IPS-NIHi7 (cell line): Measurements from ENCODE around the gene GPR25.
"Not testable (repeated sequence)": the region's sequence is repeated elsewhere in the genome, so short reads cannot be mapped to it uniquely, and the experiment has no call there.

ENCODE experiments used
- DNase-seq: peaks from one replicate; pipeline ENCODE4 v3.0.0; 2012; ENCODE audit warnings: mixed read lengths; ENCODE audit errors: extremely low spot score

Gene GPR25

DNA sequence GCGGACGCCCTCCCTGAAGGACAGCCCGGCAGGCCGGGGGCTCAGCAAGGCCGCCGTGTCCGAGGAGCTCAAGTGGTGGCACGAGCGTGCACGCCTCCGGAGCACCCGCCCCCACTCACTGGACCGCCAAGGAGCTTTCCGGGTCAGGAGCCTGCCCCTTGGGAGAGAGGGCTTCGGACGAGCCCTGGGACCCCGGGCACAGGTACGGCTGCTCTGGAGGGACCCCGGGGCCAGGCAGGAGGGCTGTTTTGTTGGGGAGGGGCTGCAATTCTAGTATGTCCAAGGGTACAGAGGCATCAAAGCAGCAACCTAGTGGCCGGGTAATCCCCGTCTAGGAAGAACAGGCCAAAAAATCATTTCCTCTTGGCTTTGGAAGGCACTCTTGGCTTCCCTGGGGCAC, 39.2 kb downstream of the GPR25 start:
- not testable (repeated sequence) for DNase-seq

DNA sequence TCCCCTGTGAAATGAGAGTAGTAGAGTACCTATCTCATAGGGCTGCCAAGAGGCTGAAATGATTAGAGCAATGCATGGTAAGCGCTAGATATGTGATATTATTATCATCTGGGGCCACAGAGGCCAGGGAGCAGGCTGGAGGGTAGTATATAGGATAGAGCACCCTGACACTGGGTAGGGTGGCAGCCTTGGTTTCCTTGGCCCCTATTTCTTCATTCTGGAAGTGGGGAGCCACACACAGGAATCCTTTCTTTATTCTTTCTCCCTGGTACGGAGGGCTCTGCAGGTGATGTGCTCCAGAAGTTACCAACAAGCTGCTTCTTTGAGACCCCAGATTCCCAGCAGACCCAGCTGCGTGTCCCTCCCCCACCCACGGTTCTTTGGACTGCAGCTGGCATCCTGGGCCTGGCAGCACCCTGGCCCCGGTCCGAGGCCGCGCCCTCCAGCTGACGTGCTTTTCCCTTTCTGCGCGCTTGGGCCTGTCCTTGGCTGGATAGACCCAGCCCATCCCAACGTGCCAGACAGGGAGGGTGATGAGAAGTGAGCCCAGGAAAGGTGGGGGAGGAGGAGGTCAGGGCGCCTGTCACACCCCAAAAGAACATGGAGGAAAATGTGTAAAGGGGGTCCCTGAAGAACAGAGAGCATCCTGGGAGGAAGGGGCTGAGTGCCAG, 40.1 kb downstream of the GPR25 start:
- no peak for DNase-seq

GRCh38 chr1:200916152-200916551, 43.4 kb downstream of the GPR25 start:
- peak; percentile 83 for DNase-seq

DNA sequence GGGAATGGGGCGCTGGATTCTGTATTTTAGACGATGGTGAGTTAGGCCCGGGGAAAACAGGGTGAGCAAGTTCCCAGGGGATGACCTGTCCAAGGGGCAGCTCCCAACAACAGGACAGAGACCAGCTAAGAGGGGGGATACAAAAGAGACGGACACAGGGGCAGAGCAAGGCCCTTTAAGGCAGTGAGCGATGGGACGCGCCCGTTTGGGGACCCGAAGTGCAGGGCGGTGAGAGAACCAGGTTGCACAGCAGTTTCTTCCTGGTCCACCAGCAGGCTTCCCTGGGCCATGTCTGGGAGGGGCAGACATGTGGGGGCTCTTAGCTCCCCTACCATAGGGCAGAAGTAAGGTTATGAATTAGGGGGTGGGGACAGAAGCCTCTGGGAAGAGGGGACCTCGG, 43.9 kb downstream of the GPR25 start:
- DNase-seq = no peak

- DNase-seq = no peak
Observed at GRCh38 chr1:200917291-200917817, 44.6 kb downstream of the GPR25 start.

DNA sequence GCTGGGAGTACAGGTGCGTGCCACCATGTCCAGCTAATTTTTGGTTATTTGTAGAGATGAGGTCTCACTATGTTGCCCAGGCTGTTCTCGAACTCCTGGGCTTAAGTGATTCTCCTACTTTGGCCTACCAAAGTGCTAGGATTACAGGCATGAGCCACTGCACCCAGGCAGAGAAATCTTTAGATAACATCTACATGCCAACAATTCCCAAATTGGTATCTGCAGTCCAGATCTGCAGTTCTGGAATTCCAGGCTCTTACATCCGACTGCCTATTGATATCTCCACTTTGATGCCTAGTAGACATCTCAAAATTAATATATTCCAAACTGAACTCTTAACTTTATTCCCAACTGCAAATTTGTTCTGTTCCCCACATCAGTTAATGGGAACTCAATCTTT, 45.2 kb downstream of the GPR25 start:
- DNase-seq = no peak

DNA sequence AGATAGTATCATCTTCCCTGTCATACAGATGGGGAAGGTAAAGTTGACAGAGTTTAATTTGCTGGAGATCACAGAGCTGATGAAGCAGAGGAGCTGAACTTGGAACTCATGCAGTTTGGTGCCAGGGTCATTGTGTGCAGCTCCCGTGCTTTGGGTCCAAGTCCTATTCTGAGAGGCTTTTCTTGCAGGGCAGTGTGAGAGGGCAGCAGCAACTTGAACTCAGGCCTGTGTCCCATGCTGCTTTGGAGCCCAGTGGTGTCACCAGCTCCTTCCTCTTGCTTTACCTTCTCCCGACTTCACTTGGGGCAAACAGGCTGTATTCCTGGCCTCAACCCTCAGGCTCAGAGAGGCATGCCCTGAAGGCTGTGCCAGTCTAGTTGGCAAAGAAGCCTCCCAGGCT, 46.6 kb downstream of the GPR25 start:
- no peak for DNase-seq

DNA sequence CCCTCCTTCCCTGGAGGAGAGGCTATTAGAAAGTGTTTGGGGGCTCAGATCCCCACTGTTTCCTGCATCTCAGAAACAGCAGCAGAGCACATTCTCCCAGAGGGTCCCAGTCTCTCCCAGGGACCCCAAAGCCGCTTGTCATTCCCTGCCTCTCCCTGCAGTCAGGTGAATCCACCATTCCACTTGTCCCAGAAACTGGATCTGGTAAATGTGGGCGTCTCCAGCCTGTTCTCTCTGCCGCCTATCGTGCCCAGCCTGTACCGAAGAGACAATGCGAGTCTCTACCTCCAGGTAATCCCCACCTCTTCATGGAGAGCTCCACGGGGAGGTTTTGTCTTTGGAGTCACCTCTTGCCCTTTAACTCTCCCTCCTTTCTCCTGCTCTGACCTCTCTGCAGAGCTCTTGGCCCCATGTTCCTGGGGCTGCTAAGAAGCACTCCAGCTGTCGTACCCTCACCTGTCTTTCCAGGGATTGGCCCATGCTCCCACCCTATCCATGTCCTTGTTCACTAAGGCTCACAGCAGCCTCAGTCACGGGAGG, 48.9 kb downstream of the GPR25 start:
- DNase-seq = no peak

- DNase-seq = no peak
Observed at GRCh38 chr1:200922406-200922805, 49.6 kb downstream of the GPR25 start.

DNA sequence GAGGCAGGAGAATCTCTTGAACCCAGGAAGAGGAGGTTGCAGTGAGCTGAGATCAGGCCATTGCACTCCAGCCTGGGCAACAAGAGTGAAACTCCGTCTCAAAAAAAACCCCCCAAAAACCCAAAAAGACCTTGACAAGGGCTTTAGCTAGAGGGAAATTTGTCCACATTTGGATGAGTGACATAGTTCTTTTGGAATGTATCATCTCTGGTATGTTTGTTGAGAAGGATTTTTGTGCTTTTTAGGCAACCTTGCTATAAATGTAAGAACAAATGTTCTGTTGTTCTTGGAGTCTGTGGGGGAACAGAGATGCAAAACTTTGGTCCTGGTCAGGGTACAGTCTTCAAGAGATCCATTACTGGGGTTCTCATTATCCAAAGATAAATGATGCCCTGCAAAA, 50.8 kb downstream of the GPR25 start:
- no peak for DNase-seq
